Activated naive CD8-positive, alpha-beta T cell treated with anti-CD3 and anti-CD28 coated beads, Interleukin-2, amount 10 ng/mL, durations not matched to agents 7 days and 5 days (primary cell): Measurements from ENCODE around the gene PACSIN2. TPM values are rescaled to one million over a fixed set of nuclear protein-coding genes. Genes with fewer than 3 reads are reported as not detected.
"Not testable (repeated sequence)": the region's sequence is repeated elsewhere in the genome, so short reads cannot be mapped to it uniquely, and the experiment has no call there.

Experiments
- ATAC-seq: fragments of 150-1000 bp; cut with Tn5 transposase; one replicate; pipeline ENCODE4 v1.10.0; 2021; ENCODE audit warnings: low read depth, moderate library complexity
- POLR2A ChIA-PET: fragments of 350-600 bp; sonication (Branson Sonifier 250); formaldehyde crosslinking; loops from one replicate; lab custom pipeline; 2021; ENCODE audit warnings: antibody characterized with exemption; lab: Charles Lee
- DNase-seq: peaks from one replicate; pipeline ENCODE4 v3.0.0; 2021
- H3K27ac Mint-ChIP-seq: one replicate; pipeline ENCODE4 v1.8.0; 2022; ENCODE audit warnings: mild to moderate bottlenecking, mixed read lengths
- H3K27me3 Mint-ChIP-seq: one replicate; pipeline ENCODE4 v1.8.0; 2022; ENCODE audit warnings: mild to moderate bottlenecking, moderate library complexity, mixed read lengths
- H3K36me3 Mint-ChIP-seq: one replicate; pipeline ENCODE4 v1.8.0; 2021; ENCODE audit warnings: mild to moderate bottlenecking, mixed read lengths
- H3K4me1 Mint-ChIP-seq: one replicate; pipeline ENCODE4 v1.8.0; 2021; ENCODE audit warnings: mixed read lengths
- H3K4me3 Mint-ChIP-seq: one replicate; pipeline ENCODE4 v1.8.0; 2022; ENCODE audit warnings: mild to moderate bottlenecking, moderate library complexity, mixed read lengths
- H3K9me3 Mint-ChIP-seq: one replicate; pipeline ENCODE4 v1.8.0; 2021; ENCODE audit warnings: mixed read lengths
- total RNA-seq, 2 experiments: library from RNA; stranded (reverse); gene quantifications; one replicate each; pipeline ENCODE4 v1.2.3, GENCODE V29; 2021

PACSIN2 gene
- total RNA-seq, 2 experiments from 2014 or later, result 33.6 to 35.8 TPM

DNA sequence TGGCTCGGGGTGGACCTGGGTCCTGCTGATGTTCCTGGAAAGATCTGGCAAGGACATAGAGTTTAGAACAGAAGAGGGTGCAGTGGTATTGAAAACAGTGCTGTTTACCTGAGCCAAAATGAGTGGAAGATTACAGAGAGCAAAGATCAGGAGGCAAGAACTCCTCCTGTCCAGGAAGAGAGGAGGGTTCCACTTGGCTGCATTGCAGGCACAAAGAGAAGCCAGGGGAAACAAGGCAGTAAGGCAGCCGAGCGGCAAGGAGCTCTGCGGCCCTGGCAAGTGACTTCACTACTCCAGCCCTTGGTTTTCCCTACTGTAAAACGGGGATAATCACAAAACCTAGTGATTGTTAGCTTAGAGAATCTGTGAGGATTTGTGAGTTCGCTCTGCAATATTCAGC, 3.7 kb upstream of the PACSIN2 start:
- ATAC-seq (no peak), DNase-seq (no peak)
- Mint-ChIP-seq H3K36me3 (no peaks in the 10 kb centered on the region), H3K4me1 (peaks cover 19% of the 10 kb centered on the region), H3K27me3 (peaks cover 3% of the 10 kb centered on the region), H3K27ac (no peak overlapping the region), H3K4me3 (no peak overlapping the region), H3K9me3 (no peaks in the 10 kb centered on the region)
- POLR2A ChIA-PET, result no interaction called here

DNA sequence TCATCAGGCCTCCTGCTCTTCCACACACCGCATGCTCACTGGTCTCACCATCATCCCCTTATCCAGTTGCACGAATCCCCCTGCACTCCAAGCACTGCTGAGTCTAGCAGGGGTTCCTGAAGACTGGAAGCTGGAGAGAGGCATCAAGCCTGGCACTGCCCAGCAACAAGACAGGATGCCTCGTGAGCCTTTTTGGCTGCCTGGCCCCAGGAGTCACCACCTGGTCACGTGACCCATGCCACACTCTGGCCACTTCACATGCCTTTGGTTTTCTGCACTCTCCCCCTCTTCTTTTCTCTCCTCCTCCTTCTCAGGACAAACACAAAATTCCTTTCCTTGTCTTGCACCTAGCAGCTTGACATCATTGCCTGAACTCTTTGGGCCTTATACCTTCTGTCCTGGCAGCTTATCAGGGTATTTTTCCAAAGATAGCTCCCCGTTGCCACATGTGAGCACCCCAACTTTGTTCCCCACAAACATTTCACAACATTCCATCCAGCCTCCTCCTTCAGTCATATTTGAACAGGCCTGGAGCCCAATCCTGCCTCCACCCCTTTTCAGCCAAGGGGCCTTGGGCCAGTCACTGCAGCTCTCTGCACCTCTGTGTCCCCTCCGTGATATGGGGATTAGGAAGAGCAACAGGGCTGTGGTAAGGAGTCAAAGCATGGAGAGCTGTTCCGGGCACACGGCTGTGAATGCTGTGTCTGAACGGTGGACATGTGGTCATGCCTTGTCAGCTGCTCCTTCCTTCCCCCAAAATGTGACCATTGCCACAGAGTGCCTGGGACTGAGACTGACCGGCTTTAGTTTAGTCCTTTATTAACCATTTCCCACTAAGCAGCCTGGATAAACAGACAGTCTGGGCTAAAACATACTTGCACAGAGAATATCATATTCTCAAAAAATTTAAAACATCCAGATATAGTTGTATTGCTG, 2.8 kb upstream of the PACSIN2 start:
- H3K27me3 Mint-ChIP-seq, result peaks cover 3% of the 10 kb centered on the region
- DNase-seq (no peak), ATAC-seq (no peak)
- POLR2A ChIA-PET, result no interaction called here
- H3K36me3 Mint-ChIP-seq, result no peaks in the 10 kb centered on the region
- peaks cover 27% of the 10 kb centered on the region for H3K4me1 Mint-ChIP-seq
- H3K27ac Mint-ChIP-seq, result no peak overlapping the region
- H3K9me3 Mint-ChIP-seq, result no peaks in the 10 kb centered on the region
- no peak overlapping the region for H3K4me3 Mint-ChIP-seq

DNA sequence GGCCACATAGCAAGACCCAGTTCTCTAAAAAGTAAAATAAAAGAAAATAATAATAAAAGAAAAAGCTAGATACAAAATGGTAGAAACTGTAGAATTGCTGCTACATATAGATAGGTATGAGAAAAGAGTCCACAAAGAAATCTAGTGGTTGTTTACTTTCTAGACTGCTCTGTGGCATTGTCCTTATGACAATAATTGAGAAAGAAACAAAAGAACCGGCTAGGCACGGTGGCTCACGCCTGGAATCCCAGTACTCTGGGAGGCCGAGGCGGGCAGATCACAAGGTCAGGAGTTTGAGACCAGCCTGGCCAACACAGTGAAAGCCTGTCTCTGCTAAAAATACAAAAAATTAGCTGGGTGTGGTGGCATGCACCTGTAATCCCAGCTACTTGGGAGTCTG, 1.2 kb upstream of the PACSIN2 start:
- ATAC-seq, DNase-seq, H3K4me3 Mint-ChIP-seq, H3K9me3 Mint-ChIP-seq, H3K36me3 Mint-ChIP-seq, H3K27ac Mint-ChIP-seq, H3K27me3 Mint-ChIP-seq, POLR2A ChIA-PET: not testable (repeated sequence)
- H3K4me1 Mint-ChIP-seq, result peaks cover 27% of the 10 kb centered on the region

DNA sequence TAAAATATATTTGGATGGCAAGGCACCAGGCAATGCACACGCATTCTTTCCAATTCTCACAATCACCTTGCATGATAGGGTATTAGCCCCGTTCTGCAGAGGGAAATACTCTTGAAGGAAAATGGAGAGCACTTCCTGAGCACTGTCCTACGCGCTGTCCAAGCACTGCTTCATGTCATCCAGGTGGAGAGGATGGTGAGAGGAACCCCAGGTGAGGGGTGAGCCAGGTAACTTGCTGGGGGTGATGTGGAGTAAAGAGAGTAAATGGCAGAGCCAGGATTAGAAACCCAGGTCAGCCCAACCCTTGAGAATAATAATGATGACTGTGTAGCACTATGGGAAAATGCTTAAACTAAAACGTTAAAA, 711 bp upstream of the PACSIN2 start:
- peaks cover 3% of the 10 kb centered on the region for H3K27me3 Mint-ChIP-seq
- no peaks in the 10 kb centered on the region for H3K9me3 Mint-ChIP-seq
- H3K36me3 Mint-ChIP-seq, result no peaks in the 10 kb centered on the region
- DNase-seq (no peak), ATAC-seq (no peak)
- peak overlapping the region; percentile 90 for H3K4me3 Mint-ChIP-seq
- POLR2A ChIA-PET, result interaction anchor here (0.6 to 2.2 kb wide), 7 partner anchors 11 to 172 kb away, joined by 3 to 9 read pairs (median 4); no protein-coding TSS in a partner anchor
- H3K4me1 Mint-ChIP-seq, result peaks cover 27% of the 10 kb centered on the region
- H3K27ac Mint-ChIP-seq, result peak overlapping the region; percentile 83

- DNase-seq (no peak), ATAC-seq (peak; percentile 13)
- Mint-ChIP-seq H3K9me3 (no peaks in the 10 kb centered on the region), H3K36me3 (no peaks in the 10 kb centered on the region), H3K27me3 (peaks cover 3% of the 10 kb centered on the region), H3K4me1 (peaks cover 27% of the 10 kb centered on the region), H3K27ac (peak overlapping the region; percentile 81), H3K4me3 (peak overlapping the region; percentile 95)
- POLR2A ChIA-PET, result interaction anchor here (0.5 to 2.2 kb wide), 6 partner anchors 10 to 400 kb away, joined by 3 to 8 read pairs (median 4); partner anchors contain the start of gene POLDIP3
Observed at GRCh38 chr22:43014316-43014868, 557 bp downstream of the PACSIN2 start.

GRCh38 chr22:43013355-43014315, 1.3 kb downstream of the PACSIN2 start:
- peak; percentile 37 for DNase-seq
- ATAC-seq, result no peak
- H3K4me1 Mint-ChIP-seq, result peaks cover 29% of the 10 kb centered on the region
- peak overlapping the region; percentile 81 for H3K27ac Mint-ChIP-seq
- H3K36me3 Mint-ChIP-seq, result no peaks in the 10 kb centered on the region
- H3K4me3 Mint-ChIP-seq, result peak overlapping the region; percentile 95
- POLR2A ChIA-PET, result interaction anchor here (0.5 to 2.2 kb wide), 6 partner anchors 10 to 399 kb away, joined by 3 to 8 read pairs (median 4); partner anchors contain the start of gene POLDIP3
- H3K27me3 Mint-ChIP-seq, result peaks cover 3% of the 10 kb centered on the region
- H3K9me3 Mint-ChIP-seq, result no peaks in the 10 kb centered on the region

- no peak for DNase-seq
- H3K4me3 Mint-ChIP-seq, result no peak overlapping the region
- POLR2A ChIA-PET, result interaction anchor here (0.7 to 1.6 kb wide), 2 partner anchors 11 to 363 kb away, joined by 3 to 4 read pairs; partner anchors contain the start of gene CYB5R3
- H3K36me3 Mint-ChIP-seq, result no peaks in the 10 kb centered on the region
- peaks cover 32% of the 10 kb centered on the region for H3K4me1 Mint-ChIP-seq
- no peaks in the 10 kb centered on the region for H3K27me3 Mint-ChIP-seq
- H3K27ac Mint-ChIP-seq, result no peak overlapping the region
- no peak for ATAC-seq
- no peaks in the 10 kb centered on the region for H3K9me3 Mint-ChIP-seq
Observed at GRCh38 chr22:43012390-43012789, 2.6 kb downstream of the PACSIN2 start.

DNA sequence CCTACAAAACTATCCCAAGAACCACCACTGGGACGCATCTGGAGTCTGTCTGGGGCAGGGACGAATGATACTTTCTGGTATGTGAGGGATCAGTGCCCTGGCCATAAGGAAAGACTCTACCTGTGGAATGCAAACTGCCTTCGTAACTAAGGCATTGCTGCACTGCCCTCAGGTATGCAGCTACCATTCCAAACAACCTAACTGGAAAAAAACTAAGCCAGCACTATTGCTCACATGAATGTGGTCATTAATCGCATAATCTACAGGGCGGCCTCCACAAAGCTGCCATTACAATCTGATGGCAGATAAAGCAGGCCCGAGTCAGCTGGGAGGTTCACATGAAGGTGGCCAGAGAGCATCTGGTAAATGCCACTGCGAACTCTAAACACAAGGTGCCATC, 3.9 kb downstream of the PACSIN2 start:
- no peak for DNase-seq
- Mint-ChIP-seq H3K27ac (no peak overlapping the region), H3K4me1 (peaks cover 31% of the 10 kb centered on the region), H3K27me3 (no peaks in the 10 kb centered on the region), H3K9me3 (no peaks in the 10 kb centered on the region), H3K36me3 (no peaks in the 10 kb centered on the region), H3K4me3 (no peak overlapping the region)
- ATAC-seq, result no peak
- POLR2A ChIA-PET, result no interaction called here

GRCh38 chr22:43009444-43009843, 5.5 kb downstream of the PACSIN2 start:
- Mint-ChIP-seq H3K4me3 (no peak overlapping the region), H3K36me3 (no peaks in the 10 kb centered on the region), H3K27ac (no peak overlapping the region), H3K4me1 (peaks cover 35% of the 10 kb centered on the region), H3K9me3 (no peaks in the 10 kb centered on the region), H3K27me3 (no peaks in the 10 kb centered on the region)
- DNase-seq, result no peak
- POLR2A ChIA-PET, result no interaction called here
- no peak for ATAC-seq

DNA sequence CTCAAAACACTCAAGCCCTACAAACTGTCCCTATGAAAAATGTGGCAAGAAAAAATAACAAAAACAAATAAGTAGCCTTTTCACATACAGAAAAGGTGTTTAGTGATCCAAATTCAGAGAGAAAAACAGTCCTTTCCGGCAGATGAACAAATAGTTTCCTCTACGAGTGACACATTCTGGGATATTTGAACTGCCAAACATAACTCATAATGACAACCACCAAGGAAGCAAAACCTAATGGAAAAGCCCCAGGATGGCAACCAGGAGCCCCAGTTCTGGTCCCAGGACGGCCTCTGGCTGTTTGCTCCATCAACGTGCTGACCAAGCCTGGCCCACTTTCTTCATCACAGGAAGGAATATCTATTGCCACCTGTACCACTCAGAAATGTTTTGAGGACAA, 6.0 kb downstream of the PACSIN2 start:
- no peaks in the 10 kb centered on the region for H3K36me3 Mint-ChIP-seq
- H3K27ac Mint-ChIP-seq, result no peak overlapping the region
- ATAC-seq (no peak), DNase-seq (no peak)
- POLR2A ChIA-PET, result no interaction called here
- H3K9me3 Mint-ChIP-seq, result no peaks in the 10 kb centered on the region
- H3K4me3 Mint-ChIP-seq, result no peak overlapping the region
- no peaks in the 10 kb centered on the region for H3K27me3 Mint-ChIP-seq
- peaks cover 36% of the 10 kb centered on the region for H3K4me1 Mint-ChIP-seq

DNA sequence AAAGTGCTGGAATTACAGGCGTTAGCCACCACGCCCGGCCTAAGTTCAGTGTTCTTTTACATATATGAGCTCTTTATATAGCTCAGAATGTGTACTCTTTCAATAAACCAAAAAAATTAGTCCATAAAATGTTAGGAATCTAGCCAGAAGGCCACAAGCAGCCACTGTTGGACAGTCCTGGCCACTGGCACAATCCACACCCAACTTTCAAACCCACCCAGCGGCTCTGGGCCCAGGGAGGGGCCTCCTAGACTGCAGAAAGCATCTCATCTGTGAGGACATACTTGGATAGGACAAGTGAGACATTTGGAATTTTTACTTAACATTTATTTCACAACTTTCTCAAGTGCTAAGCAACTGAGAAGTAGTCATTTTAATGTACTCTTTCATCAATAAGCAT, 6.4 kb downstream of the PACSIN2 start:
- Mint-ChIP-seq H3K4me3 (no peak overlapping the region), H3K27ac (no peak overlapping the region), H3K27me3 (no peaks in the 10 kb centered on the region), H3K9me3 (no peaks in the 10 kb centered on the region), H3K4me1 (peaks cover 35% of the 10 kb centered on the region), H3K36me3 (no peaks in the 10 kb centered on the region)
- DNase-seq, result no peak
- POLR2A ChIA-PET, result no interaction called here
- no peak for ATAC-seq

GRCh38 chr22:43007519-43008102, 7.3 kb downstream of the PACSIN2 start:
- POLR2A ChIA-PET, result no interaction called here
- H3K36me3 Mint-ChIP-seq, result peaks cover 2% of the 10 kb centered on the region
- H3K4me1 Mint-ChIP-seq, result peaks cover 30% of the 10 kb centered on the region
- H3K9me3 Mint-ChIP-seq, result no peaks in the 10 kb centered on the region
- ATAC-seq (peak; percentile 50), DNase-seq (no peak)
- H3K27me3 Mint-ChIP-seq, result no peaks in the 10 kb centered on the region
- H3K4me3 Mint-ChIP-seq, result no peak overlapping the region
- no peak overlapping the region for H3K27ac Mint-ChIP-seq
